ENCODE measurements around the gene OCA2. TPM values are rescaled to one million over a fixed set of nuclear protein-coding genes. Genes with fewer than 3 reads are reported as not detected.

Gene OCA2
- total and polyA plus RNA-seq, 2 experiments from 2014 or later: 0.49 to 0.63 TPM

DNA sequence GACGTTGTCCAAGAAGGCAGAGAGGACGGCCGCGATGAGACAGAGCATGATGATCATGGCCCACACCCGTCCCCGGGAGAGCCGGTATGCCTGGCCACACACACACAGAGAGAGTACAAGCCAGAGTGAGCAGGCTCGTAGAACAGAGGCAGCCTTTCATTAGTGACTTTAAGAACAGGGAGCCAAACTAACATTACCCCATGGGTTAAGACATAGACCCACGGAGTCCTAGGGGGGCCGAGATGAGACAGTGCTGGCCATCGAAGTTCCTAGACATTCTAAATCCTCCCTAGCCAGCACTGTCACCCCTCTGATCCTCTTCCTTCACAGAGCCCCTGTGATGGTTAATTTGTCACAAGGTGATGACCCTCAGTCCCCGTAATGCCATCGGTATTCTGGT lies 114.0 kb downstream of the OCA2 start:
- Histone ChIP-seq H3K9me3 (ENCODE audit: low read depth) (no peaks in the 10 kb centered on the region), H3K27me3 (no peaks in the 10 kb centered on the region), H3K4me3 (no peak overlapping the region), H3K36me3 (no peaks in the 10 kb centered on the region), H3K4me1 (ENCODE audit: low read depth) (no peaks in the 10 kb centered on the region), H3K27ac (no peak overlapping the region)
- TF ChIP-seq, protein P1, sequence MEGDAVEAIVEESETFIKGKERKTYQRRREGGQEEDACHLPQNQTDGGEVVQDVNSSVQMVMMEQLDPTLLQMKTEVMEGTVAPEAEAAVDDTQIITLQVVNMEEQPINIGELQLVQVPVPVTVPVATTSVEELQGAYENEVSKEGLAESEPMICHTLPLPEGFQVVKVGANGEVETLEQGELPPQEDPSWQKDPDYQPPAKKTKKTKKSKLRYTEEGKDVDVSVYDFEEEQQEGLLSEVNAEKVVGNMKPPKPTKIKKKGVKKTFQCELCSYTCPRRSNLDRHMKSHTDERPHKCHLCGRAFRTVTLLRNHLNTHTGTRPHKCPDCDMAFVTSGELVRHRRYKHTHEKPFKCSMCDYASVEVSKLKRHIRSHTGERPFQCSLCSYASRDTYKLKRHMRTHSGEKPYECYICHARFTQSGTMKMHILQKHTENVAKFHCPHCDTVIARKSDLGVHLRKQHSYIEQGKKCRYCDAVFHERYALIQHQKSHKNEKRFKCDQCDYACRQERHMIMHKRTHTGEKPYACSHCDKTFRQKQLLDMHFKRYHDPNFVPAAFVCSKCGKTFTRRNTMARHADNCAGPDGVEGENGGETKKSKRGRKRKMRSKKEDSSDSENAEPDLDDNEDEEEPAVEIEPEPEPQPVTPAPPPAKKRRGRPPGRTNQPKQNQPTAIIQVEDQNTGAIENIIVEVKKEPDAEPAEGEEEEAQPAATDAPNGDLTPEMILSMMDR (IDR thresholded peaks at IDR 0.05; ENCODE audit: low read depth, low read length): no peak
- no peak for DNase-seq (ENCODE audit: low read depth in 1 of 2, low spot score in 1 of 2)

DNA sequence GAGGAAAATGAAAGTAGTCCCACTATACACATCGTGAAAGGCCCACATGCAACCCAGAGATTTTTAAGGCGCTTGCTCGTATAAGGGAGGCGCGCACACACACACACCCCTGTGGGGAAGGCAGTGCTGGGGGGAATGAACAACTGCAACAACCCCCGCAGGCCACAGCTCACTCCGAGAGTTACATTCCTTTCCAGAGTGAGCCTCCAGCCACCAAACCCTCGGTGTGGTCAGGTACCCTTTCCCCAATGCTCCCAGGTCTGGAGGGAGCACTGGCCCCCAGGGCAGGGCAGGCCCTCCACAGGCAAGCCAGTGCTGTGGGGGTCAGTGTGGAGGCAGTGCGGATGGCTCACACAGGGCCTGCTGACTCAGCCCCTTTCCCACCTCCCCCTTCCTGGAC lies 115.6 kb downstream of the OCA2 start:
- Histone ChIP-seq H3K27ac (no peak overlapping the region), H3K27me3 (no peaks in the 10 kb centered on the region), H3K4me1 (ENCODE audit: low read depth) (no peaks in the 10 kb centered on the region), H3K9me3 (ENCODE audit: low read depth) (no peaks in the 10 kb centered on the region), H3K4me3 (no peak overlapping the region), H3K36me3 (no peaks in the 10 kb centered on the region)
- TF ChIP-seq, protein P1 (IDR thresholded peaks at IDR 0.05; ENCODE audit: low read depth, low read length): no peak
- DNase-seq (ENCODE audit: low read depth in 1 of 2, low spot score in 1 of 2): no peak

DNA sequence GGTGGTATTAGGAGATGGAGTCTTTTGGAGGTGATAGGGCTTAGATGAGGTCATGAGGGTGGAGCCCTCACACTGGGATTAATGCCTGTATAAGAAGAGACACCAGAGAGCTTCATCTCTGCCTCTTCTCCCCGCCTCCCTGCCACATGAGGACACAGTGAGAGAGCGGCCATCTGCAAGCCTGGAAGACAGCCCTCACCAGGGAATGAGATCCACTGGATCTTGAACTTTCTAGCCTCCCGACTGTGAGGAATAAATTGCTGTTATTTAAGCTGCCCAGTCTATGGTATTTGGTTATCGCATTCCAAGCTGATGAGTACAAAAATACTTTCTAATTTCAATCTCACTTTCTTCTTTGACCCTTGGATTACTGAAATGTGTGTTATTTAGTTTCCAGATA lies 121.4 kb downstream of the OCA2 start:
- Histone ChIP-seq H3K4me1 (ENCODE audit: low read depth) (no peaks in the 10 kb centered on the region), H3K27me3 (no peaks in the 10 kb centered on the region), H3K27ac (no peak overlapping the region), H3K36me3 (no peaks in the 10 kb centered on the region), H3K9me3 (ENCODE audit: low read depth) (no peaks in the 10 kb centered on the region), H3K4me3 (no peak overlapping the region)
- no peak for DNase-seq (ENCODE audit: low read depth in 1 of 2, low spot score in 1 of 2)
- TF ChIP-seq, protein P1 (IDR thresholded peaks at IDR 0.05; ENCODE audit: low read depth, low read length): no peak

DNA sequence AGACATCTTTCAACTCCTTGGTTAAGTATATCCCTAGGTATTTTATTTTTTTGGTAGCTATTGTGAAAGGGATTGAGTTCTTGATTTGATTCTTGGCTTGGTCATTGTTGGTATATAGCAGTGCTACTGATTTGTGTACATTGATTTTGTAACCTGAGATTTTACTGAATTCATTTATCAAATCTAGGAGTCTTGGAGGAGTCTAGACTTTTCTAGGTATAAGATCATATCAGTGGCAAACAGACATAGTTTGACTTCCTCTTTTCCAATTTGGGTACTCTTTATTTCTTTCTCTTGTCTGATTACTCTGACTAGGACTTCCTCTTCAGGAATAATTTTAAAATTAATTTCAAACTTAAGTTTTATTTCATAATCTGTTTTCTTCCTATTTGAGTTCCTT lies 125.2 kb downstream of the OCA2 start:
- Histone ChIP-seq H3K27me3 (no peaks in the 10 kb centered on the region), H3K27ac (no peak overlapping the region), H3K4me3 (no peak overlapping the region), H3K4me1 (ENCODE audit: low read depth) (no peaks in the 10 kb centered on the region), H3K9me3 (ENCODE audit: low read depth) (no peaks in the 10 kb centered on the region), H3K36me3 (no peaks in the 10 kb centered on the region)
- DNase-seq (ENCODE audit: low read depth in 1 of 2, low spot score in 1 of 2): no peak
- TF ChIP-seq, protein P1 (IDR thresholded peaks at IDR 0.05; ENCODE audit: low read depth, low read length): no peak

DNA sequence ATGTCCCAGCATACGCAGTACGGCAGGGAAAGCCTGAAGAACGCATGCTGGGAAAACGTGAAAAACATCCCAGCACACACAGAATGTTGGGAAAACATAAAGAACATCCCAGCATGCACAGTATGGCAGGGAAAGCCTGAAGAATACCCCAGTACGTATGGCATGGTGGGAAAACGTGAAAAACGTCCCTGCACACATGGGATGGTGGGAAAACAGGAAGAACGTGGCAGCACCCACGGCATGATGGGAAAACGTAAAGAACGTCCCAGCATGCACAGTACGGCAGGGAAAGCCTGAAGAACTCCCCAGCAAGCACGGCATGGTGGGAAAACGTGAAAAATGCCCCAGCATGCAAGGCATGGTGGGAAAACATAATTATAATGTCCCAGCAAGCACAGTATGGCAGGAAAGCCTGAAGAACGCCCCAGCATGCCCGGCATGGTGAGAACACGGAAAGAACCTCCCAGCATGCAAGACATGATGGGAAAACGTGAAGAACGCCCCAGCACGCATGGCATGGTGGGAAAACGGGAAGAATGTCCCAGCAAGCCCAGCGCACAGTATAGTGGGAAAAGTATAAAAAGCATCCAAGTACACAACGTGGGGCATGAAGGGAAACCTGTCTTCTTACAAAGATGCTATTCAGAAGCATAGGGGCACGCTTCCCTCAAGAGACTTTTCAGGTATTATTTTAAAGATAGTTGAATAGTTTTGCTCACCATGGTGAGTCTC lies 128.3 kb downstream of the OCA2 start:
- Histone ChIP-seq H3K27ac (no peak overlapping the region), H3K27me3 (no peaks in the 10 kb centered on the region), H3K36me3 (no peaks in the 10 kb centered on the region), H3K4me1 (ENCODE audit: low read depth) (no peaks in the 10 kb centered on the region), H3K9me3 (ENCODE audit: low read depth) (no peaks in the 10 kb centered on the region), H3K4me3 (no peak overlapping the region)
- no peak for DNase-seq (ENCODE audit: low read depth in 1 of 2, low spot score in 1 of 2)
- TF ChIP-seq, protein P1 (IDR thresholded peaks at IDR 0.05; ENCODE audit: low read depth, low read length): no peak

All from cardiac muscle cell (in vitro differentiated cells and primary cell).